OCI-LY7 (cell line): ENCODE measurements around the gene JAM3. TPM values are rescaled to one million over a fixed set of nuclear protein-coding genes. Genes with fewer than 3 reads are reported as not detected.

Experiments
- BruUV-seq: library from RNA; stranded (reverse); fragments of 400-500 nt; replicated peaks from 2 replicates; lab custom pipeline; 2021; lab: Mats Ljungman, UMichigan
- CTCF ChIA-PET: fragments of 300-600 bp; sonication (Branson Sonifier 250); formaldehyde crosslinking; loops from one replicate; lab custom pipeline; 2022; ENCODE audit warnings: antibody characterized with exemption; ENCODE audit not compliant: unreplicated experiment; lab: Charles Lee
- POLR2A ChIA-PET: fragments of 300-600 bp; sonication (Branson Sonifier 250); formaldehyde crosslinking; loops from one replicate; lab custom pipeline; 2022; ENCODE audit warnings: antibody characterized with exemption; lab: Charles Lee
- DNase-seq: peaks from one replicate; pipeline ENCODE4 v3.0.0-alpha.2; 2015; ENCODE audit warnings: low spot score
- H2AFZ ChIP-seq: fragments of 200-600 bp; sonication (generic), shearing (Covaris generic); 2 replicates; pipeline ENCODE4 v1.6.1; 2014; ENCODE audit warnings: mild to moderate bottlenecking, antibody characterized with exemption, low read length, moderate library complexity
- H3K27ac ChIP-seq: fragments of 200-600 bp; sonication (generic); 2 replicates; pipeline ENCODE4 v1.5.1; 2014; ENCODE audit warnings: mixed run types, low read depth, mild to moderate bottlenecking, moderate library complexity, low read length, inconsistent platforms; ENCODE audit not compliant: poor library complexity, severe bottlenecking
- H3K36me3 ChIP-seq: fragments of 200-600 bp; sonication (generic); 2 replicates; pipeline ENCODE4 v1.6.1; 2014; ENCODE audit warnings: mild to moderate bottlenecking, antibody characterized with exemption, low read length, moderate library complexity, mixed read lengths; ENCODE audit not compliant: insufficient read depth
- H3K4me1 ChIP-seq: fragments of 200-600 bp; sonication (generic); 2 replicates; pipeline ENCODE4 v1.5.1; 2014; ENCODE audit warnings: mild to moderate bottlenecking, low read length; ENCODE audit not compliant: insufficient read depth, poor library complexity, severe bottlenecking
- H3K4me2 ChIP-seq: fragments of 200-600 bp; sonication (generic); 2 replicates; pipeline ENCODE4 v1.6.1; 2014; ENCODE audit warnings: mild to moderate bottlenecking, low read length
- H3K4me3 ChIP-seq: fragments of 200-600 bp; sonication (generic); 2 replicates; pipeline ENCODE4 v1.5.1; 2014; ENCODE audit warnings: mild to moderate bottlenecking, low read depth, low read length; ENCODE audit not compliant: poor library complexity, severe bottlenecking
- H3K79me2 ChIP-seq: fragments of 200-600 bp; sonication (generic); 2 replicates; pipeline ENCODE4 v1.6.1; 2016; ENCODE audit warnings: low read depth, mild to moderate bottlenecking, low read length, moderate library complexity, mixed read lengths; ENCODE audit not compliant: insufficient read depth
- H3K9me2 ChIP-seq: fragments of 200-600 bp; sonication (generic); 2 replicates; pipeline ENCODE4 v1.6.1; 2016; ENCODE audit warnings: mild to moderate bottlenecking, low read length, mixed read lengths; ENCODE audit not compliant: insufficient read depth
- H3K9me3 ChIP-seq: fragments of 200-600 bp; sonication (generic); 2 replicates; pipeline ENCODE4 v1.6.1; 2014; ENCODE audit warnings: mild to moderate bottlenecking, mixed run types, low read length, mixed read lengths
- H4K20me1 ChIP-seq: fragments of 200-600 bp; sonication (generic); 2 replicates; pipeline ENCODE4 v1.6.1; 2014; ENCODE audit warnings: mild to moderate bottlenecking, antibody characterized with exemption, low read length, moderate library complexity, mixed read lengths; ENCODE audit not compliant: insufficient read depth
- EZH2phosphoT487 ChIP-seq: fragments of 200-600 bp; sonication (generic); IDR thresholded peaks from 2 replicates; pipeline ENCODE4 v1.6.1; 2018; ENCODE audit warnings: low read depth, borderline replicate concordance, mild to moderate bottlenecking, mixed run types, antibody characterized with exemption, low read length, moderate library complexity, mixed read lengths
- intact Hi-C: fragments of 100-400 bp; cut with micrococcal nuclease; formaldehyde crosslinking; loops from one replicate; pipeline ENCODE4 v1.10.0; 2022; ENCODE audit not compliant: unreplicated experiment
- total RNA-seq, 2 experiments: library from RNA; depleted of rRNA in 1 of 2; stranded (reverse); fragments of >200 nt in 1 of 2; shearing (Covaris generic) in 1 of 2; gene quantifications; 2 replicates each; pipeline ENCODE4 v1.2.3, GENCODE V29; 2014 to 2022
- TF ChIP-seq, protein P1 (sequence below): fragments of 200-600 bp; sonication (generic); conservative IDR thresholded peaks from 2 replicates; pipeline ENCODE4 v1.5.1; 2014; ENCODE audit warnings: mild to moderate bottlenecking, antibody characterized with exemption, low read length, moderate library complexity, mixed read lengths

The JAM3 gene
- total RNA-seq, 2 experiments from 2014 or later, result not detected

- CTCF ChIA-PET, result no interaction called here
- no peak overlapping the region for H2AFZ ChIP-seq
- no peak for DNase-seq
- TF ChIP-seq EZH2phosphoT487, result no peak
- TF ChIP-seq, protein P1, sequence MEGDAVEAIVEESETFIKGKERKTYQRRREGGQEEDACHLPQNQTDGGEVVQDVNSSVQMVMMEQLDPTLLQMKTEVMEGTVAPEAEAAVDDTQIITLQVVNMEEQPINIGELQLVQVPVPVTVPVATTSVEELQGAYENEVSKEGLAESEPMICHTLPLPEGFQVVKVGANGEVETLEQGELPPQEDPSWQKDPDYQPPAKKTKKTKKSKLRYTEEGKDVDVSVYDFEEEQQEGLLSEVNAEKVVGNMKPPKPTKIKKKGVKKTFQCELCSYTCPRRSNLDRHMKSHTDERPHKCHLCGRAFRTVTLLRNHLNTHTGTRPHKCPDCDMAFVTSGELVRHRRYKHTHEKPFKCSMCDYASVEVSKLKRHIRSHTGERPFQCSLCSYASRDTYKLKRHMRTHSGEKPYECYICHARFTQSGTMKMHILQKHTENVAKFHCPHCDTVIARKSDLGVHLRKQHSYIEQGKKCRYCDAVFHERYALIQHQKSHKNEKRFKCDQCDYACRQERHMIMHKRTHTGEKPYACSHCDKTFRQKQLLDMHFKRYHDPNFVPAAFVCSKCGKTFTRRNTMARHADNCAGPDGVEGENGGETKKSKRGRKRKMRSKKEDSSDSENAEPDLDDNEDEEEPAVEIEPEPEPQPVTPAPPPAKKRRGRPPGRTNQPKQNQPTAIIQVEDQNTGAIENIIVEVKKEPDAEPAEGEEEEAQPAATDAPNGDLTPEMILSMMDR, result no peak
- no TSS peak for BruUV-seq
- H3K9me2 ChIP-seq, result no peaks in the 10 kb centered on the region
- intact Hi-C loops, result no loop called here
- H3K4me3 ChIP-seq, result no peak overlapping the region
- no peaks in the 10 kb centered on the region for H3K36me3 ChIP-seq
- POLR2A ChIA-PET, result no interaction called here
- H3K79me2 ChIP-seq, result no peaks in the 10 kb centered on the region
- no peaks in the 10 kb centered on the region for H4K20me1 ChIP-seq
- no peaks in the 10 kb centered on the region for H3K9me3 ChIP-seq
- no peak overlapping the region for H3K27ac ChIP-seq
- no peak overlapping the region for H3K4me2 ChIP-seq
- H3K4me1 ChIP-seq, result no peaks in the 10 kb centered on the region
Observed at GRCh38 chr11:134021326-134021725, 47.5 kb upstream of the JAM3 start.

GRCh38 chr11:134022748-134023147 is 46.1 kb upstream of the JAM3 start:
- no peak overlapping the region for H3K4me2 ChIP-seq
- CTCF ChIA-PET, result no interaction called here
- no peak overlapping the region for H3K27ac ChIP-seq
- no peak overlapping the region for H3K4me3 ChIP-seq
- intact Hi-C loops, result no loop called here
- no peaks in the 10 kb centered on the region for H3K36me3 ChIP-seq
- no peaks in the 10 kb centered on the region for H3K79me2 ChIP-seq
- POLR2A ChIA-PET, result no interaction called here
- no TSS peak for BruUV-seq
- no peak overlapping the region for H2AFZ ChIP-seq
- H3K9me2 ChIP-seq, result no peaks in the 10 kb centered on the region
- no peak for DNase-seq
- TF ChIP-seq, protein P1, result no peak
- no peak for TF ChIP-seq EZH2phosphoT487
- no peaks in the 10 kb centered on the region for H3K4me1 ChIP-seq
- no peaks in the 10 kb centered on the region for H4K20me1 ChIP-seq
- H3K9me3 ChIP-seq, result no peaks in the 10 kb centered on the region

- intact Hi-C loops, result no loop called here
- no peaks in the 10 kb centered on the region for H3K4me1 ChIP-seq
- no peak overlapping the region for H3K27ac ChIP-seq
- H3K4me2 ChIP-seq, result no peak overlapping the region
- no peaks in the 10 kb centered on the region for H4K20me1 ChIP-seq
- DNase-seq, result no peak
- H2AFZ ChIP-seq, result no peak overlapping the region
- no peaks in the 10 kb centered on the region for H3K9me3 ChIP-seq
- H3K36me3 ChIP-seq, result no peaks in the 10 kb centered on the region
- no peak for TF ChIP-seq EZH2phosphoT487
- TF ChIP-seq, protein P1, result no peak
- POLR2A ChIA-PET, result no interaction called here
- no peaks in the 10 kb centered on the region for H3K79me2 ChIP-seq
- no peak overlapping the region for H3K4me3 ChIP-seq
- CTCF ChIA-PET, result no interaction called here
- BruUV-seq, result no TSS peak
- H3K9me2 ChIP-seq, result no peaks in the 10 kb centered on the region
Observed at GRCh38 chr11:134024420-134025081, 44.3 kb upstream of the JAM3 start.
